ENCODE data around the gene HEG1.

DNA sequence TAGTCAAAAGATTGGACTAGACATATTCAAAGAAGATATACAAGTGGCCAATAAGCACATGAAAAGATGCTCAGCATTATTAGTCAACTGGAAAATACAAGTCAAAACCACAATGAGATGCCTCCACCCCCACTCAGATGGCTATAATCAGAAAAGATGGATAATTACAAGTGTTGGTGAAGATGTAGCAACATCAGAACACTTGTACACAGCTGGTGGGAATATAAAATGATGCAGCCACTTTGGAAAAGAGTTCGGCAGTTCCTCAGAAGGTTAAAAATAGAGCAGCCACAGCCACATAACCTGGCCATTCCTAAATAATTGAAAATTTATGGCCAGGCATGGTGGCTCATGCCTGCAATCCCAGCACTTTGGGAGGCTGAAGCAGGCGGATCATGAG lies 38.4 kb downstream of the HEG1 start:
- no peak for TF ChIP-seq POLR2A (IDR thresholded peaks at IDR 0.05)
- TF ChIP-seq POLR2AphosphoS5 (IDR thresholded peaks at IDR 0.05) = no peak
- TF ChIP-seq, protein P1, sequence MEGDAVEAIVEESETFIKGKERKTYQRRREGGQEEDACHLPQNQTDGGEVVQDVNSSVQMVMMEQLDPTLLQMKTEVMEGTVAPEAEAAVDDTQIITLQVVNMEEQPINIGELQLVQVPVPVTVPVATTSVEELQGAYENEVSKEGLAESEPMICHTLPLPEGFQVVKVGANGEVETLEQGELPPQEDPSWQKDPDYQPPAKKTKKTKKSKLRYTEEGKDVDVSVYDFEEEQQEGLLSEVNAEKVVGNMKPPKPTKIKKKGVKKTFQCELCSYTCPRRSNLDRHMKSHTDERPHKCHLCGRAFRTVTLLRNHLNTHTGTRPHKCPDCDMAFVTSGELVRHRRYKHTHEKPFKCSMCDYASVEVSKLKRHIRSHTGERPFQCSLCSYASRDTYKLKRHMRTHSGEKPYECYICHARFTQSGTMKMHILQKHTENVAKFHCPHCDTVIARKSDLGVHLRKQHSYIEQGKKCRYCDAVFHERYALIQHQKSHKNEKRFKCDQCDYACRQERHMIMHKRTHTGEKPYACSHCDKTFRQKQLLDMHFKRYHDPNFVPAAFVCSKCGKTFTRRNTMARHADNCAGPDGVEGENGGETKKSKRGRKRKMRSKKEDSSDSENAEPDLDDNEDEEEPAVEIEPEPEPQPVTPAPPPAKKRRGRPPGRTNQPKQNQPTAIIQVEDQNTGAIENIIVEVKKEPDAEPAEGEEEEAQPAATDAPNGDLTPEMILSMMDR (IDR thresholded peaks at IDR 0.05) = no peak
- TF ChIP-seq EP300 (IDR thresholded peaks at IDR 0.05) = no peak
